22Rv1 (cell line): ENCODE results near the gene TRMT5.

Source experiments
- CTCF ChIP-seq: fragments of 450-650 bp; IDR thresholded peaks from 2 replicates; pipeline ENCODE4 v1.5.1; 2017; ENCODE audit warnings: mild to moderate bottlenecking
- ZFX ChIP-seq: fragments of 450-650 bp; IDR thresholded peaks from 2 replicates; pipeline ENCODE4 v1.6.1; 2017; ENCODE audit warnings: antibody characterized with exemption, borderline replicate concordance

- TF ChIP-seq ZFX (no peak), CTCF (no peak)
Measured at GRCh38 chr14:60968099-60968498, 12.8 kb downstream of the TRMT5 start.
